Measurements from ENCODE around the gene STXBP1.

The STXBP1 gene

GRCh38 chr9:127621339-127621970 lies 9.4 kb downstream of the STXBP1 start:
- DNase-seq (ENCODE audit: low read depth), result peak; percentile 32

- DNase-seq (ENCODE audit: low read depth), result no peak
Observed at GRCh38 chr9:127626752-127627493, 14.8 kb downstream of the STXBP1 start.

DNA sequence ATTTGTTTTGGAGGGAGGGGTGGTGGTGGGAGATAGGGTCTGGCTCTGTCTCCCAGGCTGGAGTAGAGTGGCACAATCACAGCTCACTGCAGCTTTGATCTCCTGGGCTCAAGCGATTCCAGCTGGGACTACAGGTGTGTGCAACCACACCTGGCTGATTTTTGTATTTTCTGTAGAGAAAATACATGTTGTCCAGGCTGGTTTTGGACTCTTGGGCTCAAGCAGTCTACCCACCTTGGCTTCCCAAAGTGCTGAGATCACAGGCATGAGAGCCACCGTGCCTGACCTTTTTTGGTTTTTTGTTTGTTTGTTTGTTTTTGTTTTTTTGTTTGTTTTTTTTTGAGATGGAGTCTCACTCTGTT lies 15.4 kb downstream of the STXBP1 start:
- no peak for DNase-seq (ENCODE audit: low read depth)

DNA sequence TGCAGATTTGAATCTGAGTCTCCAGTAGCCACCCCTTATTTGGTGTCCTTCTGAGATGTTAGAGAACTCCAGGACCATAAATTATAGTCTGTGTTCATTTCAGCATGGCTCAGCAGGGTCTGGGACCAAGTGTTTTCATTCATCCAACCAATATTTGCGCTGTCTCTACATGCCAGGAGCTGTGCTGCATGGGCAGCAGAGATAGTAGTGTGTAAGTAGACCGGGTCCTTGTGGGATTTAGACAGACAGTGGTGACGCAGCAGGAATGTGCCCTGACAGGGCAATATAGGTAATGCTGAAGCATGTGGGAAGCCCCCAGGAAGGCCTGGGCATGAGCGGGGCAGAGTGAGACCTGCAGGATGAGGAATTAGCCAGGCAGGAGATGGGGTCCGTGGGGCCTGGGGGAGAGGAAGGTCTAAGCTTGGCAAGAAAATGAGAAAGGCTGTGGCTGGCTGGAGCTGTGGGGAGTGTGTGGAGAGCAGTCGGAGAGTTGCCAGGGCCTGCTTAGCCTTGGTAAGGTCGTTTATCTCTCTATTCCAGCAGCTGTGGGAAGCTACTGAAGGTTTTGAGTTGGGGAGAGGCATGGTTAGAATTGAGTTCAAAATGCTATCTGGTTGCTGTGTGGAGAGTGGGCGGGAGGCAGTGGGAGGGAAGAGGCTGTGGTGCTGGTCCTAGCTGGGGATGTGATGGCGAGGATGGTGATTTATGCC lies 16.8 kb downstream of the STXBP1 start:
- DNase-seq (ENCODE audit: low read depth), result no peak

DNA sequence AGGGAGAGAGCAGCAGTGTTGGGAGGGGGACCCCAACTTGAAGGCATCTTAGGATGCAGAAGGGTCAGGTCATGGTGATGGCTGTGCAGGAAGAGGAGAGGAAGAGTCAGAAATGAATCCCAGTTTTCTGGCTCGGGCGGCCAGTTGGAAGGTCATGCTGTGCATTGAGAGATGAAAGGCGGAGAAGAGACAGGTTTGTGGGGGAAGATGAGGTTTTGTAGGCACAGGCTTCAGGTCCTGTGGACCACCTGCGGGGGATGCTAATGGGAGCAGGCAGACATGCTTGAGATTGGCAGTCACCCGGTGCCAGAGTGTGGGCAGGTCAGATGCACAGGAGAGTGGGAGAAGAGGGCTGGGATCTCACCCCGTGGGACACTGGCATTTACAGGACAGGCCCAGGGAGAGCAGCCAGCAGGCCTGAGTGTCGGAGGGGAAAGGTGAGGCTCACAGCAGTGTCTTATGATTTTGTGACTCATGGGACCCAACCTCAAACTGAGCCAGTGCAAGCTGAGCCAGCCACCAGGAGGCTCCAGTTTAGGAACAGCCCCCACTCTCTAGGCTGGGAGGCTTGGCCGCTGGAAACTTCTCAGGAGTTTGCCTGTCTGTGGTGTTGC lies 17.5 kb downstream of the STXBP1 start:
- DNase-seq (ENCODE audit: low read depth), result no peak

GRCh38 chr9:127633216-127633862 lies 21.3 kb downstream of the STXBP1 start:
- DNase-seq (ENCODE audit: low read depth), result no peak

DNA sequence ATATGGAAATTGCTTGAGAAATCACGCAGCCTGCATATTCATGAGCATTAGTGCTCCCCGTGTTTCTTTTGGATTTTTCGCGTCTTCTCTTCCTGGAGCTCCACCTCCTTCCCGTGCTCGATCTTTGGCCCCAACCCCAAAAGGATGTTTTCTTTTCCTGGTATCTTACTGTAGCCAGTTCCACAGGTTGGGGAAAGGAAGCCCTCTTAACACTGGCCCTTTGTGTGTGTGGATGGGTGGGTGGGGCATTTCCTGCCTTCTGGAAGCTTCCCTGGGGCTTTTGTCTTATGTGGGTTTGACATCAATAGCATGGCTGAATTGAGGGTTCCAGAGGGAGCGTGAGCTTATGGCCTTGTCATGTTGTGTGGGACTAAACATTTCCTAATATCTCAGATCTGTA lies 21.9 kb downstream of the STXBP1 start:
- DNase-seq (ENCODE audit: low read depth), result no peak

DNA sequence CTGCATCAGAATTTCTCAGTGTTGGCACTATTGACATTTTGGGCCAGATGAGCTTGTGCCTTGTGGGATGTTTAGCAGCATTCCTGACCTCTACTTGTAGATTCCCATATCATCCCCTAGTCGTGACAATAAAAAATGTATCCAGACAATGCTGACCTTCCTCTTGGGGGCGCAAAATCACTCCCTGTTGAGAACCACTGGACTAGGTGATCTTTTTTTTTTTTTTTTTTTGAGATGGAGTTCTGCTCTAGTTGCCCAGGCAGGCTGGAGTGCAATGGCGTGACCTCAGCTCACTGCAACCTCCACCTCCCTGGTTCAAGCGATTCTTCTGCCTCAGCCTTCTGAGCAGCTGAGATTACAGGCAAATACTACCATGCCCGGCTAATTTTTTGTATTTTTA lies 22.6 kb downstream of the STXBP1 start:
- DNase-seq (ENCODE audit: low read depth), result no peak

GRCh38 chr9:127635201-127635735 lies 23.2 kb downstream of the STXBP1 start:
- peak; percentile 43 for DNase-seq (ENCODE audit: low read depth)

- peak; percentile 79 for DNase-seq (ENCODE audit: low read depth)
Observed at GRCh38 chr9:127637322-127637847, 25.3 kb downstream of the STXBP1 start.

- no peak for DNase-seq (ENCODE audit: low read depth)
Observed at GRCh38 chr9:127640908-127641545, 28.9 kb downstream of the STXBP1 start.

DNA sequence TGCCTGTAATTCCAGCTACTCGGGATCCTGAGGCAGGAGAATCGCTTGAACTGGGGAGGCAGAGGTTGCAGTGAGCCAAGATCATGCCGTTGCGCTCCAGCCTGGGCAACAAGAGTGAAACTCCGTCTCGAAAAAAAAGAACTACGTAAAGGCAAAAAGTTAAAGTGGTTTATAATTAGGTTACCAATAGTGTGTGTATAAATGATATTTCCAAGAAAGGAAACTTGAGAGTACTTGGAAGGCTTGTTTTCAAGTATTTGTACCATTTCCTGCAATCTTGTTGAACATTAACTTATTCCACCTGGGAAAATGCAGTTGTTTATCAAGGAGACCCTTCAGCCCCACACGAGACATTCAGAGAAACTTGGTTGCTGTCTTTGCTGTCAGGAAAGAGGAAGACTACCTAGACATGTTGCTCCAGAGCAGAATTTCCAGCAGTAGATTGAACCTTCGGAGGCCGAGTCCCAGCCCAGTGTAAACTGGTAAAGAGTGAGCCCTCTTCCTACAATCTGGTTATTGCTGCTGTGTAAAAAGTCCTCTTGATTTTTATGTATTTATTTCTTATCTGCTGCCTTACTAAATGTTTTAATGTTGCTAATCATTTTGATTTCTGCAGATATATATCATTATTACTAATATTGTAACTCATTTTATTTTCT lies 30.1 kb downstream of the STXBP1 start:
- no peak for DNase-seq (ENCODE audit: low read depth)

DNA sequence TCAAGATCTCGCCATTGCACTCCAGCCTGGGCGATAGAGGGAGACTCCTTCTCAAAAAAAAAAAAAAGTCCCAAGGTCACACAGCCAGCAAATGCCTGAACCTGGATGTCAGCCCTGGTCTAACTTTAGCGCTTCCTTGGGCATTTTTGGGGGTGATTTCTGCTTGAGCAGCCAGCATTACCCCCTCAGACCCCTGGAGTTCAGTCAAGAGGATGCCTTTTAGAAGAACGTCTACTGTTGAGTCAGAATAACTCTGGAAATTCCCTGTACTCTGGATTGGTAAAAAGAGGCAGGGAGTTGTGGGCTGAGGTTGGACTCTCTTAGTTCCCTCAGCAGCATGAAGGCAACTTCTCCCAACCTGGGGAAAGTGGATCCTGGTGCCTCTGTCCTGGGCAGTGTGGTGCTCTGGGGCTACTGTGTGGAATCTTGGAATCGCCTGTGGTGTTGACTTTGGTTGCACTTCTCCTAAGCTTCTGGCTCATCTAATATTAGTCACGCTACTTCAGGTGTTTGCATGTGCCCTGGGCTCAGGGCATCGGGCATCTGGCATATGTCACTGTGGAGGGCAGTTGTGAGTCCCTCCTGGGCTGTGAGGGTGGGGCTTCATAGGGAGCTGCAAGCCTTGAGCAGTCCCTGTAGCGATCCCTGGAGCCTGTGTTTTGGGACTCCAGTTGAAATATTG lies 32.2 kb downstream of the STXBP1 start:
- DNase-seq (ENCODE audit: low read depth), result no peak

DNA sequence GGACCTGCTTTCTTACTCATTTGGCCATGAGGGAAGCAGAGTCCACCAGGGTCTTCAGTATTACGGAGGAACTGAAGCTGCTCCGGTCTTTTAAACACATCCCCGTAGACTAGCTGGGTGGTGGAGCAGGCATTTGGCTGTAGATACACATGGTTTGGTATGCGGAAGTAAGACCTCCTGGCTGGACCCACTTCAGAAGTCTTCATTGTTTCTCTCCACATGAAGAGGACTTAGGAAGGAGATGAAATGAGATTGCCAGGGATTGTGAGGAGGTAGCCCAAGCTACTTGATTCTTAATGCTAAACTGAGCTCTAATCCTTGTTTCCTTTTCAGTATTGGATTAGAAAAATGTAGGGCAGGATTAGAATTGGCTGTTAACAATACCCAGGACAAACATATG lies 32.9 kb downstream of the STXBP1 start:
- DNase-seq (ENCODE audit: low read depth), result peak; percentile 56

- no peak for DNase-seq (ENCODE audit: low read depth)
Observed at GRCh38 chr9:127647451-127647850, 35.4 kb downstream of the STXBP1 start.

DNA sequence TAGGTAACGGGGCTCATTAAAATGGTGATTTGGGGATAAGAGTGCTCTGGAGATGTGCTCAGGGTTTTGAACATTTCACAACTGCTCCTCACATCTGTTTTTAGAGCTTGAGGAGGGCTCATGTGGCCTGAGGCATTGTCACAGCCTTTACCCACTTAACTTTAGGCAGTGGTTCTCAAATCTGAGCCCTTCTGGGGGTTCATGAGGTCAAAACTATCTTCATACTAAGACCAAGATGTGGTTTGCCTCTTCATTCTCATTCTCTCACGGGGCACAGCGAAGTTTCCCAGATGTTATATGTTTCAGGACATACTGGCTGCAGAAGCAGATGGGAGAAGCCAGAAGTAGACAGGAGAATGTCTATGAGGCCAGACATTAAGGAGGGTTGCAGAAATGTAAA lies 38.4 kb downstream of the STXBP1 start:
- no peak for DNase-seq (ENCODE audit: low read depth)

DNA sequence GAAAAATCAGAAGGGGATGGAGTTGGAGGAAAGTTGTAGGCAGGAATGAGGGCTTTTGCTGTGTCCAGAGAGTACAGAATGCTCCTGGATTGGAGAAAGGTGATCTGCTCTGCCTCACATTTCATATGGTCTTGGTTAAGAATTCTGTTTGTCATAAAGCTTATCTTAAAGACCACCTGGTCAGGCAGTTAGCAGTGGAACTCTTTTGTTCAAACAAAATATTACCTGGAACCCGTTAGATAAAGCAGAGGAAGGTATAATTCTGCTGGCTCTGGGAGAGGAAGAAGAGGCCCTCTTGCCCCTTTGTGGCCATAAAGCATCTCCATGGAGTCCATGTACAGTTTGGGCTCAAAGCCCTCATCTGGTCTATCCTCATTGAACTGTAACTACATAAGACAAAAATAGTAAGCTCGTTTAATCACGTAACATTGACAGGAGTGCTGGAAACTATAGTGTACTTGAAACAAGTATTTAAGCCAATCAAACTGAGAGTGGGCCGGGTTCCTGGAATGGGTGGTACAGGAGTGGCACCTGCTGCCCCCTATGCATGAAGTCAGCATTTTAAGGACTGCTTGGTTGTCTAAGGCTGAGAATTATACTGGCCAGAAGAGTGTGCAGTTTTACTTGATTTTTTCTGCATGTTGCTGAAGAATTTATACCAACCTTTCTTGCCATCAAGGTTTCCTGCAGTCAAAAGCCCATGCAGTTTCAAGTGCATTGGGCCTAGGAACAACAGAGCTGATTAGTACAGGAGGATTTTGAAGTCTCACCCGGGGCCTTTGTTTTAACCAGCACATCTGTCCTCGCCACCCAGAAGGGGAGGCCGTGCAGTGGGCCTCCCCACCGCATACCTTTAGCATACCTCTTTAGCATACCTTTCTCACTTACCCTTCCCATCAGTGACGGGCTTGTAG lies 39.9 kb downstream of the STXBP1 start:
- DNase-seq (ENCODE audit: low read depth), result no peak

DNA sequence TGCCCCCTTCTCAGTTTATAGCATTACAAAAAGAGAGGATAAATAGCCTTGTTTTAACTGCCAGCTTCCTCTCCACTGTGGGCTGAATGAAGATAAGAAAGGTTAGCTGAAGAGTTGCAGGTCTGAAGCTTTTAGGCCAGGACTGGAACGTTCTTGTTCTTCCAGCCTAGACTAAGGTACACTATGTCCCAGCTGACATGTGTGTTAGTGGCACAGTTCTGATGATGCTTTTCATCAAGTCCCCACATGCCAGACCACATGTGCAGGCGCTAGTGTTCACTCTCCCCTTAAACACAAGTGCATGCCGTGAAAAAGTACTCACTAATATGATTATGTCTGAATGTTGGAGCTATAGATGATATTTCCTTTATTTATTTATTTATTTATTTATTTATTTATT lies 40.7 kb downstream of the STXBP1 start:
- no peak for DNase-seq (ENCODE audit: low read depth)

DNA sequence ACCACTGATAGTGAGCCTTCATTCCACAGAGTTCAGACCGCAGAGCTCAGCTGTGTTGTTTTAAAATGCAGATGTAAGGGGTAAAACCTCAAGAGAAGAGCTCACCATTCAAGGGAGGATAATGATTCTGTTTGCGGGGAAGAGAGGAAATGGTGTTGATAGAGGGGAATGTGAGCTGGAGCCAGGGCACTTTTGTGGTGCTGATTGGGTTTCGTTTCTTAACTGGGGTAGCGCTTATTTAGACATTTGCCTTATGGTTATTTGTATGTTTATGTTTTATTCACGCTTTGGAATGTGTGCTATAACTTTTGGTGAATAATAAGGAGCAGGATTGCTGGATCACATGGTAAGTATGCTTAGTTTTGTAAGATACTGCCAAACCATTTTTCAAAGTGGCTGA lies 42.5 kb downstream of the STXBP1 start:
- DNase-seq (ENCODE audit: low read depth), result peak; percentile 54
